Stimulated activated CD4-positive, alpha-beta T cell treated with anti-CD3 and anti-CD28 coated beads, Interleukin-4, amount 100 ng/mL, for 1 hour (primary cell): ENCODE results near the gene DENND10.
A peak's percentile ranks its signal among the peaks of the same experiment; 100 is the strongest.
"Not testable (repeated sequence)": the region's sequence is repeated elsewhere in the genome, so short reads cannot be mapped to it uniquely, and the experiment has no call there.

Experiments used
- DNase-seq: peaks from one replicate; pipeline ENCODE4 v3.0.0-alpha.2; 2020

DENND10 gene

DNA sequence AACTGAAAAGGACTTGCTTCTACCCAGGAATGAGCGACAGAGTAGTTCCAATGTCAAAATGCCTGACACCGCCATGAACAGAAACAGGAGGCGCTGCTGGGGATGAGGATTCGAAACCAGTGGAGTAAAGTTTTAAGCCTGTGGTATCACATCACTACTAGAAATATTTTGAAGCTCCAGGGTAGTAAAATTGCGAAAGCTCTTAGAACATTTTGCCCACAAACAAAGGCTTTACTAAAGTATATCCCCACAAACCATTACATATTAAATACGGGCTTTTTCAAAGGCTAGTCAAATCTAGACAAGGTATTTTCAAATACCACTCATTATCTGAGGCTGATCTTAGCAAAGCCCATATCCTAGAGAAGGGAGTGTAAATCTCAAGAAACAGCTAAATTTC lies 72.3 kb downstream of the DENND10 start:
- DNase-seq = no peak

DNA sequence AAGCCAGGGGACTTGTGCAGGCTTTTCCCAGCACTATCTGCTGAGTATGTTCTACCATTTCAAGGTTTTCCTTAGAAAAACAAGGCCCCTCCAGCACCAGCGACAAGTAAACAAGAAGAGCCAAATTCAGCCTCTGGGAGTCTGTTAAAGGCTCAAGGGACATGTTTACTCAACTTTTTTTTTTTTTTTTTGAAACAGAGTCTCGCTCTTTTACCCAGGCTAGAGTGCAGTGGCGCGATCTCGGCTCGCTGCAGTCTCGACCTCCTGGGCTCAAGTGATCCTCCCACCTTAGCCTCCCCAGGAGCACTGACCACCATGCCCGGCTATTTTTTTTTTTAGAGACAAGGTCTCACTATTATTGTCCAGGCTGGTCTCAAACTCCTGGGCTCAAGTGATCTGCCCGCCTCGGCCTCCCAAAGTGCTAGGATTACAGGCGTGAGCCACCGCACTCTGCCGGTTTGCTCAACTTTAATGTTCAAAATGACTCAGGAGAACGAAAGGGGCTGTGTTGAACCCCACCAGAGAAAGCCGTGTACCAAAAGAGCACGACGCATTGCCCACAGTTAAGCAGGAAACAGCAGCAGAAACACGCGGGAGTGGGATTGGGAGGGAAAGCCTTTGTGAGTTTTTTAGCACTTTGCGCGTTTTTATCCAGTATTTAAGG lies 73.9 kb downstream of the DENND10 start:
- peak; percentile 32 for DNase-seq

- DNase-seq = peak; percentile 97
Observed at GRCh38 chr10:119178372-119179119, 74.6 kb downstream of the DENND10 start, which contains the start of gene PRDX3. Gene PRDX3 (minus strand): TSS chr10:119178812. CDS start chr10:119178790, 22 bp downstream.

- not testable (repeated sequence) for DNase-seq
Observed at GRCh38 chr10:119180850-119181400, 77.0 kb downstream of the DENND10 start.

GRCh38 chr10:119183664-119184412 lies 79.9 kb downstream of the DENND10 start:
- DNase-seq = no peak
